Glomerular endothelial cell (primary cell): ENCODE results near the gene BPIFA3. TPM values are rescaled to one million over a fixed set of nuclear protein-coding genes. Genes with fewer than 3 reads are reported as not detected.

Source experiments
- DNase-seq: peaks from one replicate; pipeline ENCODE4 v3.0.0-alpha.2; 2011; ENCODE audit warnings: low read depth, low spot score; ENCODE audit errors: extremely low read depth
- total RNA-seq: library from RNA; depleted of rRNA; stranded (reverse); fragments of >200 nt; gene quantifications from 2 replicates; pipeline ENCODE4 v1.2.3, GENCODE V29; 2015

The BPIFA3 gene
- total RNA-seq, 1 donor from 2014 or later, result not detected

DNA sequence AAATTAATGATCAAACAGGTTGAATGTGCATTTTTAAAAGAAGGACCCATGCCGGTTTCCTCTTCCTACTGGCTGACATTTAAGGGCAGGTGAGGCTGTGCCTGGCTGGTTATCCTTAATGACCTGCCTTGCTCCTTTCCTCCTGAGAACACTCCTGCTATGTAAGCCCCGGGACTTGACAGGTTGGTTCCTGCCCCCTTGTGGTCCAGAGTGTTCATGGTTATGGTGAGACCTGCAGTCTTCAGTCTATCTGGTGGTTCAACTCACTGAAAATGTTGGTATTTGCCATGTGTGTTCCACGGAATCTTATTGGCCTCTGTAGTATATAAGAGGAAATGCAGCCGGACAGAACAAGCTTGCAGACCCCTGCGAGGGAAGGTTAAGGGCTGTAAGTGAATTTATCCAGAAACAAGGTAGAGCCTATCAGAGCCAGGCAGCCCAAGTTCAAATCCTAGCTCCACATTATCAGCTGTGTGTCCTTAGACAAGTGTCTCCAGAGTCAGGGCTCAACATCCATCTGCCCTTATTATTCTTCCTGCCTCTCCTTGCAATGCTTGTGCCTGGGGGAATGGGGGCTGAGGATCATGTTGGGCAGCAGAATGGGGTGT is 5.2 kb upstream of the BPIFA3 start:
- DNase-seq, result peak; percentile 16

DNA sequence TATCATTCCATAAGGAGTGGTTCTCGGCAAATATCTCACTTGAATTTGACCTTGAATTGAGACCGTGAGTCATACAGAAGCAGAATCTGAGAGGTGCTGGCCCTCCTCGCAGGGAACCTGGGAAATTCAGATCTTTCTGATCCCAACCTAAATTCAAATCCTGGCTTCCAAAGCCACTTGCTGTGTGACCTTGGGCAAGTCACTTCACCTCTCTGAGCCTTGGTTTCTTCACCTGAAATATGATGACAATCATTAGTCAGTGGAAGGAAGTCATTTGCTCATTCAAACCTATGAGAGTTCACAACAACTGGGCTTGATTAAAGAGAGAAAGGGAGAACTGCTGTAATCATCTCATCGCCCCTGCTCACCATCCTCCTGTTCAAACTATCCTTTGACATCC is 7.2 kb downstream of the BPIFA3 start:
- no peak for DNase-seq

DNA sequence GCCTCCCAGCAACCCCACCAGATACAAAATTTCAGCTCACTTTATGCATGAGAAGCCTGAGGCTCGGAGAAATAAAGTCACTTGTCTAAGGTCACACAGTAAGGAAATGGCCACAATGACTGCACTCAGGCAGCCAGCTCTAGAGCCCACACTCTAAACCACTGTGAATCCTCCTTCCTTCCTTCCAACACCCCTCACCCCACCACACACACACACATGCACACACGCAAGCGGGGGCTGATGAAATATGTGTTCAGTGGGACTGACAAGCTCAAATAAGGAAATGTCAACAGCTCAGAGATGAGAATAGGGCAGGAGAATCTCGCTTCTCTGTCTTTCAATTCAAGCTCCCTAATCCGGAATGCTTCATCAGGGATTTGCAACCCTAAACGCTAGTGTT is 12.7 kb downstream of the BPIFA3 start:
- DNase-seq, result no peak

DNA sequence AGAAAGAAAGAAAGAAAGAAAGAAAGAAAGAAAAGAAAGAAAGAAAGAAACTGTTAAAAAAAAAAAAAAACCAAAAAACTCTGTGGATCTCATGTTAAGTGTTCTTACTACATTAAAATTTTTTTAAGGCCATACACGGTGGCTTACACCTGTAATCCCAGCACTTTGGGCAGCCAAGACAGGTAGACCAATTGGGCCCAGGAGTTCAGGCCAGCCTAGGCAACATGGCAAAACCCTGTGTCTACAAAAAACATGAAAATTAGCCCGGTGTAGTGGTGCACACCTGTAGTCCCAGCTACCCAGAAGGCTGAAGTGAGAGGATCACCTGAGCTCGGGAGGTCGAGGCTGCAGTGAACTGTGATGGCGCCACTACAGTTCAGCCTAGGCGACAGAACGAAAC is 14.1 kb downstream of the BPIFA3 start:
- no peak for DNase-seq

DNA sequence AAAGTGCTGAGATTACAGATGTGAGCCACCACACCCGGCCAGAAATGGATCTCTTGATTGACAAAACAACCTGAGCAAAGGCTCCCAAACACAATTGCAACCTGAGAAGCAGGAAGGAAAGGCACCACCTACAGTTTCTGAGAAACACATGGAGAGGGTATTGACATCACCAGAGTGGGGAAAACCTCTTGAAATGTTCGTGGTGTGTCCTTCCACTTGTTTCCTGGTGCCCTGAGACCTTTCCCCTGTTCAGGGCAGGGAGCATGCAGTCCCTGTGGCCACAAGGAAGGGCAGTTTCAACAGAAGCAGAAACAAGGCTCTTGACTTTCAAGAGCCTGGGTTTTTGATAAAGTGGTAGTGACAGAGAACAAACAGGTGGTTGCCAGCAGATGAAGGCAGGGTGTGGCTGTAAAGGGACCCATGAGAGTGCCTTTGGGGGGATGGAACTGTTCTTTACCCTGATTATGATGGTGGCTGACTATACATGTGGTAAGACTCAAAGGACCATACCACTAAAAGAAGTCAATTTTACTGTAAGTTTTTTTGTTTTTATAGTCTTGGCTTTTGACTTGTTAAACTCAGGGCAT is 15.4 kb downstream of the BPIFA3 start:
- DNase-seq, result no peak

DNA sequence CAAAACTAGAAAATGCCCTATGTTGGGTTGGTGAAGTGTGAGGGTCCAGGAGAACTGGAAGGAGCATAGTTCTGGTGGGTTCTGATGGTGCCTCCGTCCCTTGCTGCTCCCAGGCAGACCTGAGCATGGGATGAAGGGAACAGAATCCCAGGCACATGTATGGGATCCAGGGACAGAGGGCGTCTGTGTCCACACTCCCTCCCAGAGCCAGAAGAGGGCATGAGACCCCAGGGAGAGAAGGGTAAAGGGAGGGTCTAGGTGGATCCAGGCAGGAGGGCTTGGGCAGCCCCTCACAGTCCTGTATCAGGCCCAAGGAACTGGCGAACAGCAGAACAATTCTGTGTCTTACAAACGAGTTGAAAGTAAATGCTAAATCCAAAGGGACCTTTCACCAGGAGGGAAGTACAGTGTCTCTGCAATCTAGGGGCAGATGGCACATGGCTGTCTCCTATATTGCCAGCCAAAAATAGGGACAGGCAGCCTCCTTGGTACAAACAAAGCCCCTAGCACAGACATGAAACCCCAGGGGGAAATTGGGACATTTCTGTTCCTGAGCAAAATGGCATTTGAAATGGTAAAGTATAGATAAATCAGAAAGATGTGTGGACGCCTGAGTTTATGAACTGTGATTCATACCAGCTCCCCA is 16.1 kb downstream of the BPIFA3 start:
- no peak for DNase-seq

DNA sequence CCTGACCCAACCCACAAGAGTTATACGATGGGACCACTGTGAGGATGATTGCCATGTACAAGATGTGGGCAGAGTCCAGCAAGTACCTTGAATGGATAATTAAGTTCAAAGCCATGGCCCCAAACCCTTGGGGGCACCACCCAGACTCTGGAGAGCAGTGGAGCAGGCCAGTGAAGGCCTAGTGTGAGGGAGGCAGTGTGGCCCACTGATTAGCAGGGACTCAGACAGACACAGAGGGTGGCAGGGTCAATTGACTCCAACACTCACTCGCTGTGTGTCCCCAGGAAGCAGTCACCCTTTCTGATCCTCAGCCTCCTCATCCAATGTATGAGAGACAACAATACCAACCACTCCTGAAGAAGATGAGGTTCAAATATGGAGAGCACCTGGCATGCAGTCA is 16.9 kb downstream of the BPIFA3 start:
- DNase-seq, result no peak

DNA sequence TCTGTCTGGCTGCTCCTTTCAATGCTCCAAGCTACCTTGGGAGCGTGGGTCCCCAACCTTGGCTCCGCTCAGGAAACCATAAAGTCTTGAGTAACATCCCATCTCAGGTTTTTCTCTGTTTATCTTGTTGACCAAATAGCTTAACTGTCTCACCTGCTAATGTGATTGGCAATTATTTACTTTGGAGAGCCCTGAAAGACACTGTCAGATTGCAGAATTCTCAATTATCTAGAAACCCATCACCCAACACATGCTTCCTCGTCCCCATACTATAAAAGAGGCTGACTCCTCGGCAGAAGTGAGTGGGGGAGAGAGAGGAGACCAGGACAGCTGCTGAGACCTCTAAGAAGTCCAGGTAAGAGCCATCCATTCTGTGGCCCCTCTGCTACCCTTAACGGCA is 18.5 kb downstream of the BPIFA3 start, which contains the start of gene BPIFA1:
BPIFA1 (plus strand) TSS at position 301 of the 400 bp plus-strand sequence. CDS start 1,716 bp downstream, outside the sequence.
- DNase-seq, result no peak

DNA sequence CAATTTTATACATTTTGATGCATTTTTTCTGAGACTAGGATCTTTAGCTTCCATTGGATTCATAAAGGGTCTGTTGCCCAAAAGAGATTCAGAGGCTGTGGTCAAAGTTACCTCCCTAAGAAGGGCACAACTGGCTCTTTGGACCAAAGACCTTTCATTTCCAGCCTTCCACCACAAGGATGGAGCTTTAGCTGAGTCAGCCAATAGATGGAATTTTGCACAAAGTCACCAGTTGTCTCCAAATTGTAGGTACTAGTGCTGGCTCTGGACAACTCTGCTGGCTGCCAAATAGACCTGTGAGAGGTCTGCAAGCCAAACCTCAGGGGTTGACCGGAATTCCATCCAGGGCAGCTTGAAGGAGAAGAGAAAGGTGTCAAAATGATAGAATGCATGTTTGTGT is 19.2 kb downstream of the BPIFA3 start:
- no peak for DNase-seq

DNA sequence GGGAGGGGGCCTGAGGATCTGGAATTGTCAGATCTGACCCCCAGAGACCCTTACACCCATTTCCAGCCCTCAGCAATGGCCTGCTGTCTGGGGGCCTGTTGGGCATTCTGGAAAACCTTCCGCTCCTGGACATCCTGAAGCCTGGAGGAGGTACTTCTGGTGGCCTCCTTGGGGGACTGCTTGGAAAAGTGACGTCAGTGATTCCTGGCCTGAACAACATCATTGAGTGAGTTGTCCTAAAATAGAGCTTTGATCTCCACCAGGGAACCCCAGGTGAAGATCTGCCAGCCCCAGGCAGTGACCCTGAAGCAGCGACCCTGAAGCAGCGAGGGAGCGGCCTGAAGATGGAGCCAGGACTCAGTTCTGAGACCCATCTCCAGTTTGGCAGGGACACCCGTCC is 20.8 kb downstream of the BPIFA3 start:
- no peak for DNase-seq

DNA sequence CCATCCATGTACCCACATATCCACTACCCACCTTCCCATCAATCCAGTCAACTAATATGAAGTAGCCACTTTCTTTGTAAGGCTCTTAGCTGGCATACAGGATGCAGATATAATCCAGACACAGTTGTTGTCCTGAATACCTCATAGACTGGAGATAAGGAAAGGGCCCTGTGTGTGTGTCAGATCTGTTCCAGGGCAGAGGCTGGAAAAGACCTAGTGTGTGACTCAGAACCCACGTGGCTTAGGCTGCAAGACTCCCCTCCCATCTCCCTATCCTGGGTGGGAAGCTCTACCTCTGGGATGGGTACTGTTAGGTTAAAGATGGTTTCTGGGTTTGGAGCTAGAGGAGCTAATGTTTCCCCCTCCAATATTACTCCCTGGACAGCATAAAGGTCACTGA is 22.3 kb downstream of the BPIFA3 start:
- DNase-seq, result no peak

DNA sequence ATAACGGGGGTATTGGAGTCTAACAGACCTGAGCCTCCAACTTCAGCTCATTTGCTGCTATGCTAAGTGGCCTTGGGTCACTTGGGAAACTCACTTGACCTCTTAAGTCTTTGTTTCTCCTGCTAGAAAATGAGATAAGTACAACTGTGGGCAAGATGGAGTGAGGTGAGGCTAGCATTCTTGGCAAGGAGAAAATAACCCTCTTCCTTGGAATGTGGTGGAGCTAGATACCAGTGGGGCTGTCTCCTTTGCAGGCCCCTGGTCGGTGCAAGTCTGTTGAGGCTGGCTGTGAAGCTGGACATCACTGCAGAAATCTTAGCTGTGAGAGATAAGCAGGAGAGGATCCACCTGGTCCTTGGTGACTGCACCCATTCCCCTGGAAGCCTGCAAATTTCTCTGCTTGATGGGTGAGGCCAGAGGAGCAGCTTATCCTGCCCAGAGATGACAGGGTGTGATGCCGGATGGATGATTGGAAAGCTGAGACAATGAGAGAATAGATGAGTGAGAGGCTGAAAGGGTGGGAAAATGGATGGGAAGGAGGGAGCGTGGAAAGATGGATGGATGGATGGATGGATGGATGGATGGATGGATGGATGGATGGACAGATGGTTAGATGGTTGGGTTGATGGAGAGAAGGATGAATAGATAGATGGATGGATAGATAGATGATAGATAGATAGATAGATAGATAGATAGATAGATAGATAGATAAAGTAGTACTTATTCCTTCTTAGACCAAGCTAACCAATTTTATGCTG is 23.0 kb downstream of the BPIFA3 start:
- DNase-seq, result no peak

DNA sequence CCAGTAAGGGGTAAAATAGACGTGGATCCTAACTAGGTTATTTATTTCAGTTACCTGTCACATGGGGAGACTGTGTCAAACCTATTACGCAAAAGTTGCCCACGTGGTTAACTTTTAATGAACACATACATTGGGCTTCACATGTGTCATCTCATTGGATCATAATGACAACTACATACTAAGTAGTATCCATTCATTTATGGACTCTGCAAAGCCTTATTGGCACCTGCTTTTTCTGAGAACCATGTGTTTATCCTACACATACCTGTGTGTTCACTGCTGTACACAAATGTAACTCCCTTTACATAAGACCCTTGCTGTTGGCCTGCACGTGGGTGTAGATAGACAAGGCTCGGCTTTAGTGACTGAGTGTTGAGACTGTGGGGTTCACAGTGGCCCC is 23.8 kb downstream of the BPIFA3 start:
- no peak for DNase-seq

DNA sequence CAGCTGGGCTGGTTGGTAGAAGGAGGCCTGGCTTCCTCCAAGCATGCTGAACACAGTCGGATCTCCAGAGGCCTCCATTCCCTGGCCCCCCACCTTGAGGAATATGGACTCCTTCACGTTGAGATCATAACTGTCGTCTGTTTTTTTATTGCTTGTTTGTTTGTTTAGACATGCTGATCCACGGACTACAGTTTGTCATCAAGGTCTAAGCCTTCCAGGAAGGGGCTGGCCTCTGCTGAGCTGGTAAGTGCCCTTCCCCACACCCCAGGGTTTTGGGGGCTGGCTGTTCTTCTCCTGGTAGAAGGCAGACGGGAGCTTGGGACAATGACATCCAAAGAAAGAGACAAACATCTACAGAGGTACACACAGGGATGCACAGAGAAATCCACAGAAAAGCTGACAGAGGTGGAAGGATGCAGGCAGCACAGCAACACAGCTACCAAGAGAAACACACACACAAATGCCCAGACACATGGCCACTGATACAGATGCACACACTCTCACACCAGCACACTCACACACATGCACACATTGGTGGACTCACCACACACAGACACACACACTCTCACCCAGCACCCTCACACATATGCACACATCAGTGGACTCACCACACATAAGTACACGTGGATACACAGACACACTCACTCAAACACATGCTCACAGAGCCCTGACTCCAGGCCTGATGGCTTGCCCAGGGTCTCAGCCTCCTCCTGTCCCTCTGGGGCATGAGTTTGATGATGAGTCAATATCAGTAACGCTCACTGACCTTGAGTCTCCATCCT is 25.4 kb downstream of the BPIFA3 start:
- DNase-seq, result no peak

DNA sequence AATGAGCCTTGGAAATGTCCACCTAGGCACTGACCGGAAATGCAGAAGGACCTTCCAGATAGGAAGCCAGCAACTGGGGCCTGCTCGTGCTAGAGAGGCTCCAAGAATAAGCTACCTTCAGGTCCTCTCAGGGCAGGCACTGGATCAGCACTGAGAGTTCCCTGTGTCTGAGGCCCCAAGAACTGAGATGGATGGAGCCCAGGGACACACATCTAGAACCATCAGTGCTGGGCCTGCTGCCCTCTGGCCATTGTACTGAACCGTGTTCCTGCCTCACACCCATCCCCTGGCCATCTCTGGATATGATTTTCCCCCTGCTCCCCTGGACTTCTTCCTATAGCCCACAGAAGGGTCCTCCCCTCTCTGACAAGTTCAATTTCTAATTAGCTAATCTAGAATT is 28.9 kb downstream of the BPIFA3 start:
- no peak for DNase-seq

DNA sequence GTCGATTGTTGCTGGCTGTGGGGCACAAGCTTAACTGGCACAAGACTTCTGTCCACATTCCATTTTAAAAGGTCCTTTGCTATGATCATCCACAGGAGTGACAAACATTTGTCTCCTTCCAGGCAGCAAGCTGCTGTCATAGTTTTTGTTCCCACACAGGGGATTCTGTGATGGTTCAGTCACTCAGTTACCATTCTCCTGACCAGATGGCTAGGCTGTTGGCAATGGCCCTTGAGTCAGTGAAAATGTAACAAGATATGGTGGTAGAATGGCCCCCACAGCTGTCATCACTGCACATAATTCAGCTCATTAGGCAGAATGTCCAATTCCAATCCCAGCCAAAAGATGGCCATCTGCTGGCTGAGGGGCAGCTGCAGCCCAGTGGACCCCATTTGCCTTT is 32.3 kb downstream of the BPIFA3 start:
- DNase-seq, result no peak

DNA sequence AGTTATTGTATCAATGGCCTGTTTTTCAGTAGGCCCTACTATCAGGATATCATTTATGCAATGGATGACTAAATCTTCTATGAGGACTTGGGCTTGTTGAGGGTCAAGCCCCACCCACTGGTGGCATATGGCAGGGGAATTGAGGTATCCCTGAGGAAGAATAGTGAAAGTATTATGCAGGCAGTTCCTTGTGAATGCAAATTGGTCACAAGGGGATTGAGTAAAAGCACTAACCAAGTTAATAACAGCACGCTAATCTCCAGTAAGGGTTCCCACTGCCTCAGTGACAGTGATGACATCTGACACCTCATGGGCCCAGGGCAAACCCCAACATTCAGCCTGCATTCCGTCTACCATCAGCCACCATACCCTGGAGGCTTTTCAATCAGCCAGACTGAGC is 33.5 kb downstream of the BPIFA3 start:
- DNase-seq, result no peak

DNA sequence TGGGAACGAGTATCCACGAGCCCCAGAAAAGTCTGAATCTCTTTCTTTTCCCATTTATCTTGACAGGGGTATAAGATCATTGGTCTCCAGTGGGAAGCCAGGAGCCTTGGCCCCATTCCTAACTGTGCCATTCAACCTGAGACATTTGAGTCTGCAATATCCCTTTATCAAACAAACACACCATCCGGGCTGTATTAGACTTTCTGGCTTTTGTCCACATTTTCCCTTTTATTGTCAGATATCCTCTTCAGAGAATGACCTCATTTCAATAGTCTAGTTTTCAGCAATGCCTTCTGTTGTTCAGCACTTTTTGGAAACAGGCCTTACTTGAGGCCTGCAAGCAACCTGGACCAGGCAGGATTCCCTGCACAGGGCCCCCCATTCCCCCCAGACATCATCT is 34.3 kb downstream of the BPIFA3 start:
- no peak for DNase-seq

DNA sequence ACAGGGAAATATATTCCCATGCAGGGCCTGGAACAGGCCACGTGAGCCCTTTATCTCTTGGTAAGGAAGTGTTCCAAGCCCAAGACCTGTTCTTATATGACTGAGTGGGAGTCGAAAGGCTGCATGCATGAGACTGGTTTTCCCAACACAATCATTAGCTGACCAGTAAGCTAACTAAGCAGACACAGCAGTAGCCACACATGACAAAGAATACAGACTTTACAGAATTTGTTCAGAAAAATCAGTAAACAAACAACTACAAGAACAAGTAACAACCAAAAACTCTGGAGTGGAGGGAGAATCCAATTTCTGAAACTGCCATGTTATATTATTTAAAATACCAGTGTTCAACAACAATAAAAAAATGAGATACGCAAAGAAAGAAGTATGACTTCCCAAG is 35.3 kb downstream of the BPIFA3 start:
- DNase-seq, result no peak

DNA sequence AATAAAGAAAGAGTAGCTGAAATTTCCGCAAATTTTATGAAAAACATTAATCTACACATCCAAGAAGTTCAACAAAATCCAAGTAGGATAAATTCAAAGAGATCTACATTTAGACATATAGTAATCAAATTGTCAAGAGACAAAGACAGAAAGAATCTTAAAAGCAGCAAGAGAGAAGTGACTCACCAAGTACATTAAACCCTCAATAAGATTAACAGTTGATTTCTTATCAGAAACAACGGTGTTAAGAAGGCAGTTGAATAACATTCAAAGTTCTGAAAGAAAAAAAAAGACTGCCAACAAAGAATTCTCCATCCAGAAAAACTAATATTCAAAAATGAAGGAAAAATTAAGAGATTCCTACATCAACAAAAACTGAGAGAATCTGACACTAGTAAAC is 37.9 kb downstream of the BPIFA3 start:
- no peak for DNase-seq

DNA sequence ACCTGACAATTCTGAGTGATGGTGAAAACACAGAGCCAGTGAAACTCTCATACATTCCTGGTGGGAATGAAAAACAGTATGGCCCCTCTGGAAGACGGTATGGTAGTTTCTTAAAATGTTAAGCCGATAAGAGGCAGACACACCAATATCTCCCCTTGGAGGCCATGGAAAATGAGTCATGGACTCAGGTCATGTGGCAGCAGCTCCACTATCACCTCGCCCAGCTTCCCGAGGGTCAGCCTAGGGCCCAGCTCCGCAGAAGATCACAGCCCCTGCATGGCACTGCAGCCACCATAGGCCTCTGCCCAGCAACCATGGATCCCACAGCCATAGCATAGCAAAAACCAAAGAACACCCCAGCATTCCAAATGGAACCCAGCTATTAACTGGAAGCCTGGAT is 40.1 kb downstream of the BPIFA3 start:
- no peak for DNase-seq
